Uterus (tissue), 2 donors: Measurements from ENCODE around the gene FAM9C.
"Not testable (repeated sequence)": the region's sequence is repeated elsewhere in the genome, so short reads cannot be mapped to it uniquely, and the experiment has no call there.

ENCODE experiments used
- POLR2A ChIP-seq, 2 donors: fragments of 450-650 bp; IDR thresholded peaks; one replicate each; pipeline ENCODE4 v1.6.1; 2016; ENCODE audit warnings: antibody characterized with exemption in 2 of 2, mild to moderate bottlenecking in 1 of 2, moderate library complexity in 1 of 2
- TF ChIP-seq, protein P1 (sequence below), 4 experiments: fragments of 200-600 bp in 2 of 4; fragments of 450-650 bp in 2 of 4; sonication (generic) in 2 of 4; IDR thresholded peaks; one replicate each; pipeline ENCODE4 v1.5.1; 2016 to 2019; ENCODE audit warnings: antibody characterized with exemption in 4 of 4, mild to moderate bottlenecking in 2 of 4, moderate library complexity in 1 of 4

DNA sequence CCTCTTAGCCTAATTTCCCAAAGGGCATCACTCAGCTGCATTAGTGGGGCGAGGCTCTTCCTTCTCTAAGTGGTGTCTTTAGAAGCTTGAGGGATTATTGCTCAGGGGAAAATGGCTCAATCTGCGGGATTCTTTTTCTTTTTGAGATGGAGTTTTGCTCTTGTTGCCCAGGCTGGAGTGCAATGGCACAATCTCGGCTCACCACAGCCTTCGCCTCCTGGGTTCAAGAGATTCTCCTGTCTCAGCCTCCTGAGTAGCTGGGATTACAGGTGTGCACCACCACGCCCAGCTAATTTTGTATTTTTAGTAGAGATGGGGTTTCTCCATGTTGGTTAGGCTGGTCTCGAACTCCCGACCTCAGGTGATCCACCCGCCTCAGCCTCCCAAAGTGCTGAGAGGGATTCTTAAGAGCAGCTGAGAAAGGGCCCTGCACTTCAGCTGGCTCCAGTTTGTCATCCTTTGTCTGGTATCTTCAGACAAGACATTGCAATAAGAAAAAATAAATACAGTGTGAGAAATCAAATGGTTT, 42.4 kb upstream of the FAM9C start:
- not testable (repeated sequence) for TF ChIP-seq POLR2A (IDR thresholded peaks at IDR 0.05)
- TF ChIP-seq, protein P1, sequence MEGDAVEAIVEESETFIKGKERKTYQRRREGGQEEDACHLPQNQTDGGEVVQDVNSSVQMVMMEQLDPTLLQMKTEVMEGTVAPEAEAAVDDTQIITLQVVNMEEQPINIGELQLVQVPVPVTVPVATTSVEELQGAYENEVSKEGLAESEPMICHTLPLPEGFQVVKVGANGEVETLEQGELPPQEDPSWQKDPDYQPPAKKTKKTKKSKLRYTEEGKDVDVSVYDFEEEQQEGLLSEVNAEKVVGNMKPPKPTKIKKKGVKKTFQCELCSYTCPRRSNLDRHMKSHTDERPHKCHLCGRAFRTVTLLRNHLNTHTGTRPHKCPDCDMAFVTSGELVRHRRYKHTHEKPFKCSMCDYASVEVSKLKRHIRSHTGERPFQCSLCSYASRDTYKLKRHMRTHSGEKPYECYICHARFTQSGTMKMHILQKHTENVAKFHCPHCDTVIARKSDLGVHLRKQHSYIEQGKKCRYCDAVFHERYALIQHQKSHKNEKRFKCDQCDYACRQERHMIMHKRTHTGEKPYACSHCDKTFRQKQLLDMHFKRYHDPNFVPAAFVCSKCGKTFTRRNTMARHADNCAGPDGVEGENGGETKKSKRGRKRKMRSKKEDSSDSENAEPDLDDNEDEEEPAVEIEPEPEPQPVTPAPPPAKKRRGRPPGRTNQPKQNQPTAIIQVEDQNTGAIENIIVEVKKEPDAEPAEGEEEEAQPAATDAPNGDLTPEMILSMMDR (IDR thresholded peaks at IDR 0.05): not testable (repeated sequence)
